Gastroesophageal sphincter (tissue), 4 donors: ENCODE measurements around the gene SCGB1A1. TPM values are rescaled to one million over a fixed set of nuclear protein-coding genes. Genes with fewer than 3 reads are reported as not detected.
A peak's percentile ranks its signal among the peaks of the same experiment; 100 is the strongest.

Source experiments
- ATAC-seq: fragments of 150-250 bp; one replicate; pipeline ENCODE4 v1.9.1; 2016; ENCODE audit warnings: mild to moderate bottlenecking, moderate library complexity
- H3K27ac ChIP-seq, 4 donors: fragments of 200-600 bp; sonication (generic) in 3 of 4; 1 replicate in 3 of 4; 2 replicates in 1 of 4; pipeline ENCODE4 v1.5.1; 2016 to 2019
- H3K27me3 ChIP-seq: fragments of 200-600 bp; sonication (generic); one replicate; pipeline ENCODE4 v1.5.1; 2019
- H3K36me3 ChIP-seq, 2 donors: fragments of 200-600 bp; sonication (generic); one replicate each; pipeline ENCODE4 v1.5.1; 2019; ENCODE audit warnings: control low read depth in 1 of 2
- H3K4me1 ChIP-seq, 3 donors: fragments of 200-600 bp; sonication (generic); 1 replicate in 2 of 3; 2 replicates in 1 of 3; pipeline ENCODE4 v1.5.1; 2016 to 2019; ENCODE audit warnings: control low read depth in 2 of 3
- H3K4me3 ChIP-seq, 2 donors: fragments of 200-600 bp; sonication (generic); one replicate each; pipeline ENCODE4 v1.5.1; 2019; ENCODE audit warnings: mild to moderate bottlenecking in 1 of 2, moderate library complexity in 1 of 2
- H3K9me3 ChIP-seq, 3 donors: fragments of 200-600 bp; sonication (generic); one replicate each; pipeline ENCODE4 v1.5.1; 2017 to 2019; ENCODE audit warnings: control low read depth in 2 of 3
- EP300 ChIP-seq: sonication (generic); formaldehyde crosslinking; IDR thresholded peaks from one replicate; pipeline ENCODE4 v1.6.1; 2017; ENCODE audit warnings: antibody characterized with exemption, mild to moderate bottlenecking
- POLR2A ChIP-seq, 2 donors: fragments of 450-650 bp; IDR thresholded peaks; one replicate each; pipeline ENCODE4 v1.6.1; 2017; ENCODE audit warnings: antibody characterized with exemption in 2 of 2, mild to moderate bottlenecking in 2 of 2, moderate library complexity in 1 of 2
- POLR2AphosphoS5 ChIP-seq: sonication (generic); formaldehyde crosslinking; IDR thresholded peaks from one replicate; pipeline ENCODE4 v1.6.1; 2017; ENCODE audit warnings: antibody characterized with exemption
- WGBS, 2 donors: methylation state at CpG; one replicate each; pipeline ENCODE4 v1.1.5; 2018; ENCODE audit warnings: low coverage in 1 of 2; 5-methylcytosine and 5-hydroxymethylcytosine counted together
- total RNA-seq, 4 donors: library from RNA; depleted of rRNA; stranded (reverse); fragments of >200 nt; gene quantifications; one replicate each; pipeline ENCODE4 v1.1.0, GENCODE V29; 2016
- TF ChIP-seq, protein P1 (sequence below), 4 experiments: fragments of 200-600 bp in 2 of 4; fragments of 450-650 bp in 2 of 4; sonication (generic) in 1 of 4; IDR thresholded peaks; one replicate each; pipeline ENCODE4 v1.5.1; 2017 to 2019; ENCODE audit warnings: antibody characterized with exemption in 4 of 4, mild to moderate bottlenecking in 2 of 4, moderate library complexity in 2 of 4

Gene SCGB1A1
- total RNA-seq, 4 donors from 2014 or later = not detected

DNA sequence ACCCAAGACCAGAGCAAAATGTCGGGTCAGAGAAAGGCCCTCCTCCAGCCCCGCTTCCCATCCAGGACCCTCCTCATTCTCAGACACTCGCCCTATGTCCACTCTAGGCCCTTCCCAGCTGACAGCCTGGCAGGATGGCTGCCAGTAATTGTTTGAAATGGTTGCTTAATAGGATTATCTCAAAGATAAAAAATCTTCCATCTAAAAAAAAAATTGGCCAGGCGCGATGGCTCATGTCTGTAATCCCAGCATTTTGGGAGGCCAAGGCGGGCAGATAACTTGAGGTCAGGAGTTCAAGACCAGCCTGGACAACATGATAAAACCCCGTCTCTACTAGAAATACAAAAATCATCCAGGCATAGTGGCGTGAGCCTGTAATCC is 32.4 kb downstream of the SCGB1A1 start:
- Histone ChIP-seq H3K4me3 (no peak overlapping the region), H3K4me1 (peaks cover 0 to 2% (median 1%) of the 10 kb centered on the region in 3 donors), H3K27me3 (no peaks in the 10 kb centered on the region), H3K9me3 (peaks cover 0 to 5% (median 0%) of the 10 kb centered on the region in 3 donors), H3K36me3 (no peaks in the 10 kb centered on the region), H3K27ac (no peak overlapping the region)
- no peak for ATAC-seq
- WGBS, 2 donors = 82 to 93% methylated on average over 5 to 6 of the region's 8 CpGs
- no peak for TF ChIP-seq EP300
- no peak for TF ChIP-seq POLR2AphosphoS5
- no peak for TF ChIP-seq POLR2A (IDR thresholded peaks at IDR 0.05)
- TF ChIP-seq, protein P1, sequence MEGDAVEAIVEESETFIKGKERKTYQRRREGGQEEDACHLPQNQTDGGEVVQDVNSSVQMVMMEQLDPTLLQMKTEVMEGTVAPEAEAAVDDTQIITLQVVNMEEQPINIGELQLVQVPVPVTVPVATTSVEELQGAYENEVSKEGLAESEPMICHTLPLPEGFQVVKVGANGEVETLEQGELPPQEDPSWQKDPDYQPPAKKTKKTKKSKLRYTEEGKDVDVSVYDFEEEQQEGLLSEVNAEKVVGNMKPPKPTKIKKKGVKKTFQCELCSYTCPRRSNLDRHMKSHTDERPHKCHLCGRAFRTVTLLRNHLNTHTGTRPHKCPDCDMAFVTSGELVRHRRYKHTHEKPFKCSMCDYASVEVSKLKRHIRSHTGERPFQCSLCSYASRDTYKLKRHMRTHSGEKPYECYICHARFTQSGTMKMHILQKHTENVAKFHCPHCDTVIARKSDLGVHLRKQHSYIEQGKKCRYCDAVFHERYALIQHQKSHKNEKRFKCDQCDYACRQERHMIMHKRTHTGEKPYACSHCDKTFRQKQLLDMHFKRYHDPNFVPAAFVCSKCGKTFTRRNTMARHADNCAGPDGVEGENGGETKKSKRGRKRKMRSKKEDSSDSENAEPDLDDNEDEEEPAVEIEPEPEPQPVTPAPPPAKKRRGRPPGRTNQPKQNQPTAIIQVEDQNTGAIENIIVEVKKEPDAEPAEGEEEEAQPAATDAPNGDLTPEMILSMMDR (IDR thresholded peaks at IDR 0.05) = no peak

DNA sequence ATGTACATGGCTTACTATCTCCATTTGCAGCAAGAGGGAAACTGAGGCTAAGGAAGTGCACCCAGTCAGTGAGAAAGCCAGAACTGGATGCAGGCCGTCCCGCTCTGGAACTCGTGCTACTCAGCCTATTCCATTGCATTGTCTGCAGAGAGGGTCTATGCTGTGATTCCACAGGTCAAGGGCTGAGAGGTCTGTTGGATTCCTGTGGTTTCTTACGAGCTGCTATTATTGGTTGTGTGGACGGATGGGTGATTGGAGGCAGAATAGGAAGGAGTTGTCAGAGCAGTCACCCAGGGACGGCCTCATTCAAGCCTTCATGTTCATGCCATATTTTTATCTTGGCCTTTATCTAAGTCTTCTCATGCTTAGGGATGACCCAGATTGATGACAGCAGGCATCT is 33.4 kb downstream of the SCGB1A1 start:
- Histone ChIP-seq H3K27me3 (no peaks in the 10 kb centered on the region), H3K27ac (no peak overlapping the region), H3K9me3 (peaks cover 0 to 5% (median 0%) of the 10 kb centered on the region in 3 donors), H3K36me3 (no peaks in the 10 kb centered on the region), H3K4me1 (peaks cover 0 to 4% (median 0%) of the 10 kb centered on the region in 3 donors), H3K4me3 (no peak overlapping the region)
- WGBS, 2 donors = 89 to 100% methylated on average over 4 of the region's 6 CpGs
- ATAC-seq = no peak
- no peak for TF ChIP-seq POLR2A (IDR thresholded peaks at IDR 0.05)
- TF ChIP-seq POLR2AphosphoS5 = no peak
- TF ChIP-seq EP300 = no peak
- TF ChIP-seq, protein P1 (IDR thresholded peaks at IDR 0.05) = no peak

DNA sequence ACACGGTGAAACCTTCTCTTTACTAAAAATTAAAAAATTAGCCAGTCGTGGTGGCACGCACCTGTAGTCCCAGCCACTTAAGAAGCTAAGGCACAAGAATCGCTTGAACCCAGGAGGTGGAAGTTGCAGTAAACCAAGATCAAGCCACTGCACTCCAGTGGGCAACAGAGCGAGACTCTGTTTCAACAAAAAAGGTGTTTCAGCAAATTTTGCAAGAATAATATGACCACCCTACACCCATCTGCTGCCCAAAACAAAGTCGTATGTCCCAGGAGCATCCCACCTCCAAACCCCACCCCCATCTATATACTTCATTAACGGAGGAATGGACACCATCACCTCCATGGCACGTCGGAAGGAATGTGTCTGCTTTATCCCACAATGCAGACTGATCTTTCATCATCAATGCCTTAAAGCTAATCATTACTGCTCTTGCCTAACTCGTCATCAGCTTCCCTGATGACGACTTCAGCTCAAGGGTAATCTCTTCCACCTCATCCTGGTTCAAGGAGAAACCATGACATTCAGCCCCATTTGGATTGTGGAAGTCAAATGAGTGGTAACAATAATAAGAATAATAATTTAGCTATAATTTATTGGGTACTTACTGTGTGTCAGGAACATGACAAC is 34.1 kb downstream of the SCGB1A1 start:
- no peak for TF ChIP-seq EP300
- TF ChIP-seq POLR2AphosphoS5 = no peak
- no peak for ATAC-seq
- no peak overlapping the region for H3K4me3 ChIP-seq
- no peaks in the 10 kb centered on the region for H3K27me3 ChIP-seq
- H3K9me3 ChIP-seq = peaks cover 0 to 5% (median 0%) of the 10 kb centered on the region in 3 donors
- H3K4me1 ChIP-seq = peaks cover 0 to 11% (median 0%) of the 10 kb centered on the region in 3 donors
- H3K27ac ChIP-seq = no peak overlapping the region
- 90 to 100% methylated on average over 2 to 9 of the region's 11 CpGs for WGBS, 2 donors
- no peaks in the 10 kb centered on the region for H3K36me3 ChIP-seq

DNA sequence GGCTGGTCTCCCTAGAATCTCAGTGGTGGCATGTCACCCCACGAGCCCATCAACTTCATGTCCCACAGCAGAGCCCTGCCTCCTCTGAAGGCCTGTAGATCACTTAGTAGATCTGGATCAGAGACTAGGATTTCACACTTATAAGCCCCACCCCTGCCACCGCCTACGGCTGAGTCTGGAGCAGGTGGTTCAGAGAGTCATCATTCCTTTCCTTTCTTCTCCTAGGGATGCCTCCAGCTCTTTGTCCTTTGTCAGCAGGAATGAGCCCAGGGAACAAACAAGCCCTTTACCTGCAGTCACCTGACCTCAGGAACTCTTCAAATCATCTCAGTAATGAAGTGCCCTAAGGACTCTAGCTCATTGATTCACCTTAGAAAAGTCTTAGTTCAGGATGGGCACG is 37.8 kb downstream of the SCGB1A1 start:
- Histone ChIP-seq H3K9me3 (peaks cover 0 to 5% (median 0%) of the 10 kb centered on the region in 3 donors), H3K4me3 (no peak overlapping the region), H3K36me3 (no peaks in the 10 kb centered on the region), H3K27me3 (no peaks in the 10 kb centered on the region), H3K4me1 (peaks cover 0 to 24% (median 6%) of the 10 kb centered on the region in 3 donors), H3K27ac (no peak overlapping the region)
- TF ChIP-seq POLR2AphosphoS5 (no peak), POLR2A (IDR thresholded peaks at IDR 0.05) (no peak), EP300 (no peak)
- TF ChIP-seq, protein P1 (IDR thresholded peaks at IDR 0.05) = no peak
- no peak for ATAC-seq
- WGBS, 2 donors = 80% methylated on average over 2 of the region's 4 CpGs; no CpG with 5 or more reads in 1 of the 2 donors

DNA sequence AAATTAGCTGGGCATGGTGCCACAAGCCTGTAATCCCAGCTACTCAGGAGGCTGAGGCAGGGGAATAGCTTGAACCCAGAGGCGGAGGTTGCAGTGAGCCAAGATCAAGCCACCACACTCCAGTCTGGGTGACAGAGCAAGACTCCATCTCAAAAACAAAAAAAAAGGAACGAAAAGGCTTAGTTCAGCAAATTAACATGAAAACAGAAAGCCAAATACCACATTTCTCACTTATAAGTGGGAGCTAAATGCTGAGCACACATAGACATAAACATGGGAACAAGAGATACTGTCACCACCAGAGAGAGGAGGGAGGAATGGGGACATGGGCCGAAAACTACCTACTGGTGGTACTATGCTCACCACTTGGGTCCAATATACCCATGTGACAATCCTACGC is 38.6 kb downstream of the SCGB1A1 start:
- ATAC-seq = no peak
- no peak for TF ChIP-seq POLR2AphosphoS5
- TF ChIP-seq, protein P1 (IDR thresholded peaks at IDR 0.05) = no peak
- no peak for TF ChIP-seq POLR2A (IDR thresholded peaks at IDR 0.05)
- TF ChIP-seq EP300 = no peak
- 71 to 100% methylated on average over 1 to 4 of the region's 4 CpGs for WGBS, 2 donors
- Histone ChIP-seq H3K4me1 (peaks cover 0 to 24% (median 6%) of the 10 kb centered on the region in 3 donors), H3K27ac (peak overlapping the region in 1 of 4 donors; percentile 52), H3K9me3 (peaks cover 0 to 5% (median 0%) of the 10 kb centered on the region in 3 donors), H3K4me3 (no peak overlapping the region), H3K36me3 (no peaks in the 10 kb centered on the region), H3K27me3 (no peaks in the 10 kb centered on the region)
